GM18520 (cell line): ENCODE data around the gene RAE1.
A peak's percentile ranks its signal among the peaks of the same experiment; 100 is the strongest.

ENCODE experiments used
- ATAC-seq: cut with Tn5 transposase; IDR thresholded peaks from one replicate; pipeline ENCODE4 v1.9.1; 2021; ENCODE audit not compliant: unreplicated experiment

RAE1 gene, protein sequence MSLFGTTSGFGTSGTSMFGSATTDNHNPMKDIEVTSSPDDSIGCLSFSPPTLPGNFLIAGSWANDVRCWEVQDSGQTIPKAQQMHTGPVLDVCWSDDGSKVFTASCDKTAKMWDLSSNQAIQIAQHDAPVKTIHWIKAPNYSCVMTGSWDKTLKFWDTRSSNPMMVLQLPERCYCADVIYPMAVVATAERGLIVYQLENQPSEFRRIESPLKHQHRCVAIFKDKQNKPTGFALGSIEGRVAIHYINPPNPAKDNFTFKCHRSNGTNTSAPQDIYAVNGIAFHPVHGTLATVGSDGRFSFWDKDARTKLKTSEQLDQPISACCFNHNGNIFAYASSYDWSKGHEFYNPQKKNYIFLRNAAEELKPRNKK

DNA sequence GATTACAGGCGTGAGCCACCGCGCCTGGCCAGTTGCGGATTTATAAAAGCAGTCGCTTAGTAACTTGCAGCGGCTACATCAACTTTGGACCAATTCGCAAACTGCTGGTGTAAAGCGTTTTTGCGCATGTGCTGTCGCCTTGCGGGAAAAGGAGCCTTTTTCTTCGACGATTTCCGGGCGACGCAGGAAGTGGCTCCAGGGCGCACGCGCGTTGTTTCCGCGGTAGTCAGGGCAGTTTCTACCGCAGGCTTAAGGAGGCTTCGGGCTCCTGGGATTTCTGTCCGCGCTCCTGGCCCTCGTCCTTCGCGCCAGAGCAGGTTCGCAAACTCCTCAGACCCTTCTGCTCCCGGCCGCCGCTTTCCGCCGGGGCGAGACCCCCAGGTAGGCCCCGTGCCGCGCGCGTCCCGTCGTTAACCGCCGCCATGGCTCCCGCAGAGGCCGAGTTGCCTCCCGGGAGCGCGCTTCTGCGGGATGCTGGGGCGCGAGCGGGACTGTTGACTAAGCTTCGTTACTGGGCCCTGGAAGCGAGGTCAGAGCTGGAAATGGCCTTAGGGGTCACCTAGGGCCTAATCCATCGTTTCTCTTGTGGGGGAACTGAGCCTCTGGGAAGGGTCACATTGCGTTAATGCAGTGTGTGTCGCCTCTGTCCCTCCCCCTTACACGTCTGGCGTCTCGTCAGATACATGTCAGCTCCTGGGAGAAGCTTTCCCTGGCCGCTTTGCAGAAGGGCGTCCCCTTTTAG is at the start of gene RAE1:
RAE1 (plus strand) TSS at position 214 of the 742 bp plus-strand sequence. CDS start 2,784 bp downstream, outside the sequence.
- ATAC-seq, result peak; percentile 63

DNA sequence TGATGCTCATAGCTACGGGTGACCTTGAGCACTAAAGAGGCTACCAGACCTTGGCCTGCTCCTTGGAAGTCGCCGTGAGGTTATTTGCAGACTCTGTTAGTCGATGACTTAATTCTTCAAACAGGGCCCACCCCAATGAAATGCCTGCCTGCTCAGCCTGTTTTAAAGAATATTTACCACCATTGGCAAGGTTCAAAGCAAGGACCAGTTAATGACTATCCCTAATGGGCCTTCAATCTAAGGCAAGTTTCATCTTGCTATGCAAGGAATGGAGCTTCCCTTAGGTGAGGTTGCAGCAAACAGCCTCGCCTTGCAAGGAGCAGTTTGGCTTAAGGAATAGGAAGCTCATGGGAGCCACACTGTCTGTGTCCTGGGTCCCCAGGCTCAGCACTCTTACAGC is 44.3 kb upstream of the RAE1 start:
- no peak for ATAC-seq

DNA sequence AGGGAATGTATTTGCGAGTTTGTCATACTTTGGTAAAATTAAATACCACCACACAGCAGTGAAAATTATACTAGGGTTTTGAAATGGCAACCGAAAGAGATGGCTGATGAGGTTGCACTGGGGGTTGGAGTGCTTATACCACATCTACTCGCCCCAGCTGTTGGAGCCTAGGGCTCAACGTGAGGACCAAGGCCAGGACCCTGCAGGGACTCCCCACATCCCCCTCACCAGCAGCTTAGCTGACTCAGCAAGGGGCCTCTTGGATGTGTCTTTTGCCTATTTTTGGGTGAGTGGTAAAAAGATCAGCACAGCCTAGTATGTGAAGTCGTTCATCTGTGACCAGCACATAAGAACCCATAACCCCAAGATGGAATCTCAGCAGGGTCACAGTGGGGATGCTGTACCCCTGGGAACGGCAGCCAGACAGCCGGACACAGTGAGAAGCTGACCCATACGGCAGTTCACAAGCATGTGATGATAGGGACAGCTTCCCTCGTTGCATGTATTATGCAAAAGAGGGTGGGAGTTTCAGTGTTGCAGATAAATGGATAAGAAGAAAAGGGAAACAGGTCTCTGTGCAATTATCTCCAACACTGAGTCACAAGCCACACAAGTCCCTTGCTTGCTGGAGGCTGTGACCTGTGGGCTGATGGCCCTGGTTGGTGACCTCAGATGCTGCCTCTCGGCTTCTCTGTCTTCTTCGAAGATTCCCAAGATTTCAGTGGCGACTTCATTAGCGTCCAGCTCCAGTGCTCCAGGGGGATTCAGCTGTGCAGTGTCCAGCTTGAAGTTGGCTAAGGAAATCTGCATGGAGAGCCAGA is 42.4 kb upstream of the RAE1 start:
- ATAC-seq, result peak; percentile 37

DNA sequence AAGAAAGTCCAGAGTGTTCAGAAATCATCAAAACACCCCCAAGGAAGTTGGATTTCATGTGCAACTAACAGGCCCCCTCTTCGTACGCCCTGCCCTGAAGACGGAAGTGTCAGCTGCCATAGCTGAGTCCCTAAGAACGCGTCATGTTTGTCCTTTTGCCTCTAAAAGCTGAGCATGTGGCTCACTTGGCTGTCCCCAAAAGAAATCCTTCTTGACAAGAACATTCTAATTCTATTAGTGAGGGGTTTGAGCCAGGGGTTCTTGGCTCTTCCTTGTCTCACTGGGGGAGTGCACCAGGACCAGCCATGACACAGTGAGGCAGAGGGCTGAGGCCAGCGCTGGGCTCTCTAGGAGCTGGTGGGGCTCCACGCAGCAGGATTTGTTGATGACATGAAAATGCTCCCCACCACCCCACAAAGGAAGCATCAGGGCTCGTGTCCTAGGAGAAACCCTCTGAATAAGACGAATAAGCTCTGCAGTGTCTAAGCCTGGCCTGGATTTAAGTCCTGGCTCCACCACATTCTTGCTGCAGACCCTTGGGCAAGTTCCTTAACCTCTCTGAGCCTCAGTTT is 41.4 kb upstream of the RAE1 start:
- no peak for ATAC-seq

DNA sequence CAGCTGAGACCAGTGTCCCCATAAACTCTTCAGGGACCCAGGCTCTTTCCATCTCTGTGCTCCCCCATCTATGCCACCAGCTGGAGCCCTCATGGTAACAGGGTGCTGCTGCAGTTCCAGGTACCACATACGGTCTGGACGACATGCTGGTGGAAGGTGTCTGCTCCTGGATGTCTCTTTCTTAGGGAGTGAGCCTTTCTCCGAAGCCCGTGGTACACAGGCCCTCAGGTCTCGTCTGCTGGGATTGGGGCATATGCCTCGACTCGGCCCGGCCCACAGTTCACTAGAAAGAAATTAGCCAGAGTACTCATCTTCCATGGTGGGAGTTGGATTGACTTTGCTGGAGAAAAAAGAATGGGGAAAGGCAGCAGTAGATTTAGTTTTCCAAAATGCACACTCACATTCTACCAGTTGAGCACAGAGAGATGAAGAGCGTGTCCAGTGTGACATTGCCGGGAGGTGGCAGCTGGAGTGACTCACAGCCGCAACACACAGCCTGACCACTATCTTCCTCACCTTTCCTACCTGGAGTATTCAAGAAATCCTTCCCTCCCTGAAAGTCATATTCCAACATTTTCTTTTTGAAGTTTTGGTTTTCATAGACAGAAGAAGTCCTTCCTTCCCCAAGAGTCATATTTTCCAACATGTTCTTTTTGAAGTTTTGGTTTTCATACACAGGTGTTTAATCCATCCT is 40.1 kb upstream of the RAE1 start:
- no peak for ATAC-seq

DNA sequence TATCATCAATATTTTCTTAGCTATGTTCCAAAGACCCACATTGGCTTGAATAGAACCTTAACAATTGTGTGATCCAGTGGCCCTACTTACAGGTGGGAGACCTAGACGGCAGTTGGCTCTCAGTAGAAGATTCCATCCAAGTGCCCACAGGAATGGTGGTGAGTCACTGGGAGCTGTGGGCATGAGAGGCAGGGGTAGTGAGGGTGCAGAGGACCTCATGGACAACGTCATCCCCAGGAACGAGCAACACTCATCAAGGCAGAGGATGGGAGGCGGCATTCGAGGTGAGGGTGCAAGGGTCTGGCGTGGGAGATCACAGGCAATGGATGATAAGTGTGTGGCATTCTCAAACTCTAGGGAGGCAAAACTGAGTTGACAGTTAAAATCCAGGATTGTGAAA is 38.9 kb upstream of the RAE1 start:
- no peak for ATAC-seq

DNA sequence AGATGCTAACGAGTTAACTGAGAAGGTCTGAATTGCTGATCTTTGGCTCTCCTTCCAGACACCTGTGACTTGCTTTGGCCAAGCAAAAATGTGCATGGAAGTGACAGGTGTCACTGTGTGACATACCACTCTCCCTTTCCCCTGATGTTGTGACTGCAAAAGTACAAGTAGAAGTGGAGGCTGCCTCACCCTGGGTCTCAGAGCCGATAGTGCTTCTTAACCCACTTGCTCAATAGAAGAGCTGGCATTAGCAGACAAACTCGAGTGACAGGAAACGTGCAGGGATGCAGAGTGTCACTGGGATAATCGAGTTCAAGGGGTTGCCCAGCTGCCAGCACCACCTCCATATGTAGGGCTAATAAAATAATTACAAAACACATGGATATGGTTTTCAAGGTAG is 37.8 kb upstream of the RAE1 start:
- no peak for ATAC-seq

DNA sequence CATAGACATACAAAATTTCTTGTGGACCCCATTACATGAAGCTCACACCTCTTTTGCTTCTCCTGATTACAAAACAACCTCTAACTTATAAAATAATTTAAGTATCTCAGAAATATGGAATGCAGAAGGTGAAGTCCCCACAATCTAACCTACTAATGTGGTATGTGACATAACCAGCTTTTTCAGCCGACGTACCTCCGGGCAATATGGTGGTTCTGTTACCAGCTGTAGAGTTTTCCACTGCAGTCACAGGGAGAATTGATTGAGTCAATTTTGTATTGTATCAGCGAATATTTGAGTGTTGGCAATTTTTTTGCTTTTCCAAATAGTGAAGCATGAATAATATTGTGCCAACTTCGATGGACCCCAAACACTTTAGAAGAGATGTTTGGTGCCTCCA is 37.1 kb upstream of the RAE1 start:
- no peak for ATAC-seq

DNA sequence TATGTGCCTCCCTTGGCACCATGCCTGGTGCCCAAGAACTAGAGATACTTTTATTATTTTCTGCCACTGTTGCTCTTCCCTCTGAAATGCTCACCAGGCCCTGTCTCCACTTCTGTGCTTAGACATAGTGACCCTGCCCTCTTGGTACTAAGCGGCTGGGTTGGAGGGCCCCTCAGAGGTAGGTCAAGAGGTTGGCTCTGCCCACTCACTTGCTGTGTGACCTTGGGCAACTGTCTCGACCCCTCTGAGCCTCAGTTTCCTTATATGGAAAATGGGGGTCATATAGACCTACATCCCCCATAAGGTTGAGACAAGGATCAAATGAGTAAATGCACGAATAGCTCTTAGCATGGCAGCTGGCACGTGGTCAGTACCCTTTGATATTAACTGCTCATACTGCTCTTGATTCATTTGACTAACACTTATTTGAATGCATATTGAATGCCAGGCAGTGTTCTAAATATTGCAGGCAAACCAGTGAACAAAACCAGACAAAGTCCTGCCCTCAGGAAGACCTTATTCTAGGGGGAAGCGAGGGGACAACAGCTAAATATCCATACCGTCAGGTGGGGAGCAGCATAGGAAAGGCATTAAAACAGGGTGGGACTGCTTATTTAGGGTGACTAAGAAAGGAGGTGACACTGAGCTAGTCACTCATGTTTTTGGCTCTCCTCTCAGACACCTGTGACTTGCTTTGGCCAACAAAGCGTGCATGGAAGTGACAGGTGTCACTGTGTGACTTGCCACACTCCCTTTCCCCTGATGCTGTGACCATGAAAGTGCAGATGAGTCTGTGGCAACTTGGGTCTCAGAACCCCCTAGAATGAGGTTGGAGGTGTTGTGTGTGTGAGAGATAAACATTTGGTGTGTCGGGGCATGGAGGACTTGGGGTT is 35.7 kb upstream of the RAE1 start:
- ATAC-seq, result no peak

DNA sequence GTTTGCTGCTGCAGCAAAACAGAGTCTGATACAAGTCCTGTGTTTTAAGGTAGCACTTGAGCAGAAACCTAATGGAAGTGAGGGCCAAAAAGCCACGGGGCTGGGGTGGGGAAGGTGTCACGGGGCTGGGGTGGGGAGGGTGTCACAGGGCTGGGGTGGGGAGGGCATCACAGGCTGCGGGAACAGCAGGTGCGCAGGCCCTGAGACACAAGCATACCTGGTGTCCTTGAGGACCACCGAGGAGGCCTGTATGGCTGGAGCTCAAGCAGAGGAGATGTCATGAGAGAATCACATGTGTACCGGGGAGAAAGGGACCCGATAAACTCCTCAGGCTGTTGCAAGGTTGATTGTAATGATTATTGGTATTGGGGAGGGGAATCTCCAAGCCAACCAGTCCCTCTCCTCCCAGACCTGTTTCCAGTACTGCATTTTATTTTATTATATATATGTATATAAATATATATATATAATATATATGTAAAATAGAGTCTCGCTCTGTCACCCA is 35.0 kb upstream of the RAE1 start:
- no peak for ATAC-seq

DNA sequence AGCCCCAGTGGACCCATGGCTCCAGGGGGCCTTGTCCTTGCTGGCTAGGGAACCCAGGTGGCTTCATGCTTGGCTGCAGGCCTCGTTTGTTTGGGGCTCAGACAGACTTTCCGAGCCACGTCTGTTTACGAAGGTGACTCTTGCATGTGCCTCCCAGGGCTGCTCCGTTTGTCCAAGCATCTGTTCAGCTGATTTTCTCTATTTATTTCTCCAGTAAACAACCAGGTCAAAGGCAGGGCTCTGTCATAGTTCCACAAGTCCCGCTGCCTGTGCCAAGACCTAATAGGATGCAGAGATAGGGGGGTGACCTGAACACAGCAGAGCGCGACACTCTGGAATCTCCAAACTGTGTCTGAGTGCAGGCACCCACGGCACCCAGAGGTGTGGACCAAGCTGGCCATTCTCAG is 34.3 kb upstream of the RAE1 start:
- ATAC-seq, result no peak

DNA sequence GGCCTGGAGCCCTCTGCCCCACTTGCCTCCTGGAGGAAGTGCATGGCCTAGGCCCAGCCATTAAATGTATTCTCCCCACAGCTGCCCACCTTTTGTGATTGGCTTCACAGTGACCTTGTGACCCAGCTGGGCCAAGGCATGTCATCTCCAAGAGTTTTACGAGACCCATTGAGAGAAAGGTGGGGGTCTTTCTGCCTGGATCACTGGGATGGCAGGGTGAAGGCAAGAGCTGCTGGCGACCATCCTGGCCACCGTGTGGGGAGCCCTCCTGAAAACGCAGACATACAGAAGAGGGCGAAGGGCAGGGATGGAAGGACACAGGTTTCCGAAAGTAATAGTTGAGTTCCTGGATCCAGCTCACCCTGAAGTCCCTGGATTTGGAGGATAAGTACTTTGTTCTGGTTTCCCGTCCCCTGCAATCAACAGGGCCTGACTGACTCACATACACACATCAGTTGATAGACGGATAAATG is 33.7 kb upstream of the RAE1 start:
- ATAC-seq, result no peak

DNA sequence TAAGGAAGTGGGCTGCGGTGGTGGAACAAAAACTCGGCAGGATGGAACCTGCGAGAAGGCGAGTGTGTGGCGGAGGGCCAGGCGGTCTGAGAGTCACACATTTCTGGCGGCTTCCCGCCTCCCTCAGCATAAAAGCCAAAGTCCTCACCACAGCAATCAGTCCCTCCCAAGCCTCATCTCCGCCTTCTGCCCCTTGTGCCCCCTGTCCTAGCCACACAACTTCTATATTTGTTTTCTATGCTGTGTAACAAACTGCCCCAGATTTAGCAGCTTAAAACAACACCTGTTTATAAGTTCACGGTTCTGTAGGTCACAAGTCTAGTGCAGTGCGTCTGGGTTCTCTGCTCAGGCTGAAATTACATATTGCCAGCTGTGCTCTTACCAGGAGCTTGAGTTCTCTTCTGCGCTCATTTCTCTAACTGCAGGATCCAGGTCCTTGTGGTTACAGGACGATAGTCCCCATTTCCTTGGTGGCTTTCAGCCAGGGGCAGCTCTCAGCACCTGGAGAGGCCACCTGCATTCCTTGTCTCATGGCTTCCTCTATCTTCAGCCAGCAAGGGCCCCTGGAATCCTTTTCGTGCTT is 33.2 kb upstream of the RAE1 start:
- ATAC-seq, result no peak

DNA sequence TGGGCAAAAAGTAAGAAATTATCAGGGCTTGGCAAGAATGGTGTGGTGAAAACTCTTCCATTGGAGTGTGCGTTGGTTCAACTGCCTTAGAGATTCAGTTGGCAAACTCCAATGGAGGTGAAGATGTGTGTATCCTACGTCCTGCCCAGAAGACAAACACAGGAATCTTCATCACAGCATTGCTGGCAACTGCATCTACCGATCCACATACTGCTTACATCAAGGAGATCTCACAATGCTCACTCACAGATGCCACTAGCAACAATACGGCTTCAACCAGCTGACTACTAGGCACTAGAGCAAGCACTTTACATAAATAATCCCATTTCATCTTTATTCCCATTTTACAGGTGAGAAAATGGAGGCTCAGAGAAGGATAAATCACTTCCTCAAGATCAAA is 31.5 kb upstream of the RAE1 start:
- no peak for ATAC-seq

DNA sequence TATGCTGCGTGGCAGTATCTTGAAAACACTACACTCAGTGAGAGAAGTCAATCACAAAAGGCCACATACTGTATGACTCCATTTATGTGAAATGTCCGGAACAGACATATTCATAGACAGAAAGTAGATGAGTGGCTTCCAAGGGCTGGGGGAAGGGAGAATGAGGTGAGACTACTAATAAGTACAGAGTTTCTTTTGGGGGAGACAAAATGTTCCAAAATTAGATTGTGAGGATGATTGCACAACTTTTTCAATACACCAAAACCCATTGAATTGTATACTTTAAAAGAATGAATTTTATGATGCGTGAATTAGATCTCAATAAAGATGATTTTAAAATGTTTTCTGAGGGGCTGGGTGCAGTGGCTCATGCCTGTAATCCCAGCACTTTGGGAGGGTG is 30.7 kb upstream of the RAE1 start:
- ATAC-seq, result no peak

DNA sequence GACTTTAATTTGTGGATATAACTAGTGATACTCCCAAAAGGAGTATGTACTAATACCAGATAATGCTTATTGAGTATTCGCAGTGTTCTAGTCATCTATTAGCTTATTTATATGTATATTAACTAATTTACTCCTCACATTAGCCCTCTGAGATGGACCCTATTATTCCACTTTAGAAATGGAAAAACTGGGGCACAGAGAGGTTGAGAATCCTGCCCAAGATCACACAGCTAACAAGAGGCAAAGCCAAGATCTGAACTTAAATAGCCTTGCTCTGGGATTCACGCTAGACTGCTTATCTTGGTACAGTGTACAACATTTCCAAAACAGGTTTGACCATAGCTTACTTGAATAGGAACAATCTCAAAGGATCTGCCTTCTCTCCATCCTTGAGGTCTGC is 29.9 kb upstream of the RAE1 start:
- ATAC-seq, result no peak

DNA sequence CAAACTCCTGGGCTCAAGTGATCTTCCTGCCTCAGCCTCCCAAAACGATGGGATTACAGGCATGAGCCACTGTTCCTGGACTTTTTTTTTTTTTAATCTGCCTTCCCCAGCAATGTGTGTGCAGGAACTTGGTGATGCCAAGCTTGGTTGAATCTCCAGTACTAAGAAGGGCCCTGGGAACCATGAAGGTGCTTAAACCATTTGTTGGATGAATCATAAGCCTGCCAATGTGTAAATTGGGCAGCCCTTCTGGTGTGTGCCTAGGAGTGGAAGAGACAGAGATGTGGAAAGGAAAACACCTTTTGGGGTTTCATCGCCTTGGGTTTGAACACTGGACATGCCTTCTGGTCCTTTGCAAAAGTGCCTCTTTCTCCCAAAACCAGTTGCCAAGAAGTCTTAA is 28.6 kb upstream of the RAE1 start:
- ATAC-seq, result no peak

DNA sequence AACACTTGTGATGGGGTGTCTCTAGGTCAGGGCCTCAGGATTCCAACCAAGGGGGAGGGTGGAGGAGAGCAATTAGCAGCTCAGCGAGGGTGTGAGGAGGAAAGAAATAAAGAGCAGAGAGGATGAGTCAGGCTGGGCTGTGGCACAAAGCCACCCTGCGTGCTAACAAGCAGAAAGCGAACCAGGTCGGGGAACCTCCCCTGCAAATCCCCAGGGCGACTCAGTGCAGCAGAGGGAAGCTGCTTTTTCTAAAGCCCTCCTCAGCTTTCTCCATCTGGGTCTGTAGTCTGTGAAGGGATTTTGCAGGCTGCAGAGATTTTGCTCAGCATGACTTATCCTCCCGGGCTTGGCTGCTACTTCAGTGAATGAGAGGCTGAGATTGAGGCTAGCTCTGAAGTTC is 28.0 kb upstream of the RAE1 start:
- ATAC-seq, result peak; percentile 80
